ENCODE data around the gene NXPH3.

DNA sequence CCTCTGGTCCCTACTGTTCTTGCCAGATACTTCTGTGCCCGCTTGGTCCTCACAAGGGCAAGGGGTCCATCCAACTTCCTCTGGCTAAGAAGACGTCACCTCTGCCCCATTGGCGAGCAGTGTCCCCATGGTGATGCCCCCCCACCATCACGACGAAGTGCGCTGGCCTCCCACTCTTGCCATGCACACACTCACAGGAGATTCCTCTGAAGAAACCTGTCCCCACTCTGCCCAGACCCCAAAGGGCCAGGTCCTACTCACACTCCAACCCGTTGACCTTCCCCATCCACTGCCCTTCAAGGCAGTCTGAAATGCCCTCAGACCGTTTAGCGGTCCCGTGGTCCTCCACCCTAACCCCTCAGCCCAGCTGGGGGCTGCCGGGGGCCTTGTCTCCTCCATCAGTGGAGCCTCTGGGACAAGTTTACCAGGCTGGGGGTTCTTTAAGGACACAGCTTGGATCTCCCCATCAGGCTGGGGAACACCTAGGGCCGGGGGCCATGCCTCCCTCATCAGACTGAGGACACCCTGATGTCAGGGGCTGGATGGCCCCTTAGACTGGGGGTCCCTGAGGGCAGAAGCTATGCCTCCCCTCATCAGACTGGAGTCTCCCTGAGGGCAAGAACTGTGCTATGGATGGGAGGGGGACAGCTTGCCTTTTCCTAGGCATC is 6.5 kb downstream of the NXPH3 start:
- TF ChIP-seq, protein P1, sequence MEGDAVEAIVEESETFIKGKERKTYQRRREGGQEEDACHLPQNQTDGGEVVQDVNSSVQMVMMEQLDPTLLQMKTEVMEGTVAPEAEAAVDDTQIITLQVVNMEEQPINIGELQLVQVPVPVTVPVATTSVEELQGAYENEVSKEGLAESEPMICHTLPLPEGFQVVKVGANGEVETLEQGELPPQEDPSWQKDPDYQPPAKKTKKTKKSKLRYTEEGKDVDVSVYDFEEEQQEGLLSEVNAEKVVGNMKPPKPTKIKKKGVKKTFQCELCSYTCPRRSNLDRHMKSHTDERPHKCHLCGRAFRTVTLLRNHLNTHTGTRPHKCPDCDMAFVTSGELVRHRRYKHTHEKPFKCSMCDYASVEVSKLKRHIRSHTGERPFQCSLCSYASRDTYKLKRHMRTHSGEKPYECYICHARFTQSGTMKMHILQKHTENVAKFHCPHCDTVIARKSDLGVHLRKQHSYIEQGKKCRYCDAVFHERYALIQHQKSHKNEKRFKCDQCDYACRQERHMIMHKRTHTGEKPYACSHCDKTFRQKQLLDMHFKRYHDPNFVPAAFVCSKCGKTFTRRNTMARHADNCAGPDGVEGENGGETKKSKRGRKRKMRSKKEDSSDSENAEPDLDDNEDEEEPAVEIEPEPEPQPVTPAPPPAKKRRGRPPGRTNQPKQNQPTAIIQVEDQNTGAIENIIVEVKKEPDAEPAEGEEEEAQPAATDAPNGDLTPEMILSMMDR (IDR thresholded peaks at IDR 0.05; ENCODE audit: poor library complexity), result no peak
- no peak for TF ChIP-seq EZH2phosphoT487 (IDR thresholded peaks at IDR 0.05; ENCODE audit: low read depth, severe bottlenecking, unreplicated experiment)
- TF ChIP-seq EZH2 (IDR thresholded peaks at IDR 0.05; ENCODE audit: borderline replicate concordance), result no peak
